ENCODE results near the gene BTBD17.

GRCh38 chr17:74362810-74363498 is 1.3 kb upstream of the BTBD17 start:
- no peak for TF ChIP-seq HDAC2 (IDR thresholded peaks at IDR 0.05; ENCODE audit: borderline replicate concordance in 1 of 2, low read depth in 2 of 2, low read length in 2 of 2)
- TF ChIP-seq, protein P1, sequence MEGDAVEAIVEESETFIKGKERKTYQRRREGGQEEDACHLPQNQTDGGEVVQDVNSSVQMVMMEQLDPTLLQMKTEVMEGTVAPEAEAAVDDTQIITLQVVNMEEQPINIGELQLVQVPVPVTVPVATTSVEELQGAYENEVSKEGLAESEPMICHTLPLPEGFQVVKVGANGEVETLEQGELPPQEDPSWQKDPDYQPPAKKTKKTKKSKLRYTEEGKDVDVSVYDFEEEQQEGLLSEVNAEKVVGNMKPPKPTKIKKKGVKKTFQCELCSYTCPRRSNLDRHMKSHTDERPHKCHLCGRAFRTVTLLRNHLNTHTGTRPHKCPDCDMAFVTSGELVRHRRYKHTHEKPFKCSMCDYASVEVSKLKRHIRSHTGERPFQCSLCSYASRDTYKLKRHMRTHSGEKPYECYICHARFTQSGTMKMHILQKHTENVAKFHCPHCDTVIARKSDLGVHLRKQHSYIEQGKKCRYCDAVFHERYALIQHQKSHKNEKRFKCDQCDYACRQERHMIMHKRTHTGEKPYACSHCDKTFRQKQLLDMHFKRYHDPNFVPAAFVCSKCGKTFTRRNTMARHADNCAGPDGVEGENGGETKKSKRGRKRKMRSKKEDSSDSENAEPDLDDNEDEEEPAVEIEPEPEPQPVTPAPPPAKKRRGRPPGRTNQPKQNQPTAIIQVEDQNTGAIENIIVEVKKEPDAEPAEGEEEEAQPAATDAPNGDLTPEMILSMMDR (IDR thresholded peaks at IDR 0.05; ENCODE audit: control extremely low read depth in 1 of 3, insufficient read depth in 1 of 3, low read depth in 1 of 3, low read length in 3 of 3): no peak
- no peak for TF ChIP-seq USF2 (IDR thresholded peaks at IDR 0.05; ENCODE audit: low read length)
- no peak for TF ChIP-seq POLR2A (IDR thresholded peaks at IDR 0.05; ENCODE audit: control extremely low read depth in 1 of 2, low read depth in 2 of 2, low read length in 2 of 2)
- TF ChIP-seq NRF1 (IDR thresholded peaks at IDR 0.05; ENCODE audit: low read depth, low read length): no peak
- TF ChIP-seq ZNF274 (IDR thresholded peaks at IDR 0.05; ENCODE audit: borderline replicate concordance, extremely low read depth, low read length): no peak
- TF ChIP-seq POLR2AphosphoS5 (IDR thresholded peaks at IDR 0.05; ENCODE audit: low read depth, low read length): no peak
- no peak for TF ChIP-seq CEBPB (IDR thresholded peaks at IDR 0.05; ENCODE audit: low read depth, low read length)
- TF ChIP-seq CREB1 (IDR thresholded peaks at IDR 0.05): no peak
- no peak for TF ChIP-seq TAF1 (IDR thresholded peaks at IDR 0.05; ENCODE audit: low read depth, low read length)
